ENCODE data around the gene HPCAL1.

The HPCAL1 gene

DNA sequence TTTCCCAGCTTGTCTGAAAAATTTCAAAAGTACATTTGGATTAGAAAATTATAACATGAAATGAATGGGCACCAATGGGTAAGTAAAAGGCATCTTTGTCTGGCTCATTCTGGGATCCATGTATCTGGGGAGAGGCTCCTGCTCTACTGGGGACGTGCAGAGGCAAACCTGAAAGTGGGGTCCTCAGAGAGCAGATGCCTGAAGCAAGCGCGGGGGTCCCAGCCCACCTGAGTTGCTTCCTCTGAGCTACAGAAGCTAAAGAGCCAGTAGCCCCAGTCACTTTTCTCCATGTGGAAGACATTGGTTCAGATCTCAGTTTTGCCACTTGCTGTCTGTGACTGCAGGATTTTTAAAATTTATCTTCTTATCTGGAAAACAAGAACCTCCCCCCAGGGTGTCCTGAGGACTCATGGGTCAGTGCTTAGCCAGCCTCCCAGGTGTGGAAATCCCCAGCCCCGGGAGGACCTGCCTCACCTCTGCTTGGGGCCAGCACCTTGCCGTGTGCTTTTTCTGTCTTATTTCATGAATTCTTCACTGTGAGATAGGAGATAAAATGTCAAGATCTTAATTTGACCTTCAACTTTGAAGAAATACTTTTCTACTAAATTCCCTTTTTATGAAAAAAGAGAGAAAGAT, 170.5 kb downstream of the HPCAL1 start:
- no peak for DNase-seq (ENCODE audit: low read depth)
- no peak overlapping the region for H3K4me3 ChIP-seq (ENCODE audit: low read length)
- TF ChIP-seq, protein P1, sequence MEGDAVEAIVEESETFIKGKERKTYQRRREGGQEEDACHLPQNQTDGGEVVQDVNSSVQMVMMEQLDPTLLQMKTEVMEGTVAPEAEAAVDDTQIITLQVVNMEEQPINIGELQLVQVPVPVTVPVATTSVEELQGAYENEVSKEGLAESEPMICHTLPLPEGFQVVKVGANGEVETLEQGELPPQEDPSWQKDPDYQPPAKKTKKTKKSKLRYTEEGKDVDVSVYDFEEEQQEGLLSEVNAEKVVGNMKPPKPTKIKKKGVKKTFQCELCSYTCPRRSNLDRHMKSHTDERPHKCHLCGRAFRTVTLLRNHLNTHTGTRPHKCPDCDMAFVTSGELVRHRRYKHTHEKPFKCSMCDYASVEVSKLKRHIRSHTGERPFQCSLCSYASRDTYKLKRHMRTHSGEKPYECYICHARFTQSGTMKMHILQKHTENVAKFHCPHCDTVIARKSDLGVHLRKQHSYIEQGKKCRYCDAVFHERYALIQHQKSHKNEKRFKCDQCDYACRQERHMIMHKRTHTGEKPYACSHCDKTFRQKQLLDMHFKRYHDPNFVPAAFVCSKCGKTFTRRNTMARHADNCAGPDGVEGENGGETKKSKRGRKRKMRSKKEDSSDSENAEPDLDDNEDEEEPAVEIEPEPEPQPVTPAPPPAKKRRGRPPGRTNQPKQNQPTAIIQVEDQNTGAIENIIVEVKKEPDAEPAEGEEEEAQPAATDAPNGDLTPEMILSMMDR (conservative IDR thresholded peaks at IDR 0.05; ENCODE audit: low read length) = no peak

- TF ChIP-seq, protein P1 (conservative IDR thresholded peaks at IDR 0.05; ENCODE audit: low read length) = no peak
- no peak overlapping the region for H3K4me3 ChIP-seq (ENCODE audit: low read length)
- no peak for DNase-seq (ENCODE audit: low read depth)
These were observed 172.6 kb downstream of the HPCAL1 start for GRCh38 chr2:10475221-10475722.

- TF ChIP-seq, protein P1 (conservative IDR thresholded peaks at IDR 0.05; ENCODE audit: low read length) = no peak
- H3K4me3 ChIP-seq (ENCODE audit: low read length) = no peak overlapping the region
- DNase-seq (ENCODE audit: low read depth) = no peak
These were observed 173.3 kb downstream of the HPCAL1 start for GRCh38 chr2:10475811-10476660.

- TF ChIP-seq, protein P1 (conservative IDR thresholded peaks at IDR 0.05; ENCODE audit: low read length) = no peak
- DNase-seq (ENCODE audit: low read depth) = no peak
- no peak overlapping the region for H3K4me3 ChIP-seq (ENCODE audit: low read length)
These were observed 174.2 kb downstream of the HPCAL1 start for GRCh38 chr2:10476723-10477442.

All from AG10803 (cell line).